H9 (cell line): ENCODE data around the gene DIPK1C. TPM values are rescaled to one million over a fixed set of nuclear protein-coding genes. Genes with fewer than 3 reads are reported as not detected.

ENCODE experiments used
- DNase-seq: peaks from one replicate; pipeline ENCODE4 v3.0.0-alpha.2; 2017
- H2AFZ ChIP-seq: one replicate; pipeline ENCODE4 v1.6.1; 2013; ENCODE audit warnings: mild to moderate bottlenecking, low read length, control low read depth, moderate library complexity
- H2AK5ac ChIP-seq: 2 replicates; pipeline ENCODE4 v1.6.1; 2013; ENCODE audit warnings: low read length, control low read depth, mixed read lengths; ENCODE audit not compliant: insufficient read length
- H2BK120ac ChIP-seq: one replicate; pipeline ENCODE4 v1.6.1; 2013; ENCODE audit warnings: low read depth, mild to moderate bottlenecking, low read length, control low read depth, inconsistent platforms; ENCODE audit not compliant: poor library complexity, severe bottlenecking
- H2BK12ac ChIP-seq: 2 replicates; pipeline ENCODE4 v1.6.1; 2013; ENCODE audit warnings: low read length, control low read depth, mixed read lengths, low read depth; ENCODE audit not compliant: insufficient read length
- H2BK15ac ChIP-seq: 2 replicates; pipeline ENCODE4 v1.6.1; 2013; ENCODE audit warnings: low read depth, low read length, control low read depth
- H2BK20ac ChIP-seq: one replicate; pipeline ENCODE4 v1.6.1; 2013; ENCODE audit warnings: low read depth, mild to moderate bottlenecking, low read length, control low read depth, inconsistent platforms; ENCODE audit not compliant: poor library complexity, severe bottlenecking
- H2BK5ac ChIP-seq: 2 replicates; pipeline ENCODE4 v1.6.1; 2013; ENCODE audit warnings: low read length, control low read depth, mixed read lengths; ENCODE audit not compliant: insufficient read length
- H3K14ac ChIP-seq: 2 replicates; pipeline ENCODE4 v1.6.1; 2013; ENCODE audit warnings: low read length, control low read depth; ENCODE audit not compliant: insufficient read depth
- H3K18ac ChIP-seq: 2 replicates; pipeline ENCODE4 v1.6.1; 2013; ENCODE audit warnings: low read depth, mild to moderate bottlenecking, mixed read lengths, low read length, control low read depth; ENCODE audit not compliant: insufficient read length
- H3K23ac ChIP-seq: 2 replicates; pipeline ENCODE4 v1.6.1; 2013; ENCODE audit warnings: low read length, control low read depth, mixed read lengths, low read depth; ENCODE audit not compliant: insufficient read length
- H3K23me2 ChIP-seq: 2 replicates; pipeline ENCODE4 v1.6.1; 2013; ENCODE audit warnings: low read depth, mild to moderate bottlenecking, mixed read lengths, low read length, control low read depth; ENCODE audit not compliant: insufficient read length, poor library complexity, severe bottlenecking
- H3K27ac ChIP-seq: 2 replicates; pipeline ENCODE4 v1.5.1; 2013; ENCODE audit warnings: low read length, control low read depth, mixed read lengths, low read depth; ENCODE audit not compliant: insufficient read length
- H3K27me3 ChIP-seq: 2 replicates; pipeline ENCODE4 v1.6.1; 2013; ENCODE audit warnings: low read length, control low read depth, inconsistent platforms; ENCODE audit not compliant: insufficient read depth
- H3K4ac ChIP-seq: 2 replicates; pipeline ENCODE4 v1.6.1; 2013; ENCODE audit warnings: low read depth, mild to moderate bottlenecking, control low read depth, inconsistent platforms, low read length, moderate library complexity
- H3K4me1 ChIP-seq: 2 replicates; pipeline ENCODE4 v1.6.1; 2013; ENCODE audit warnings: low read length, control low read depth, inconsistent platforms; ENCODE audit not compliant: insufficient read depth
- H3K4me2 ChIP-seq: 2 replicates; pipeline ENCODE4 v1.6.1; 2013; ENCODE audit warnings: low read length, control low read depth, mixed read lengths; ENCODE audit not compliant: insufficient read length, insufficient read depth
- H3K56ac ChIP-seq: 2 replicates; pipeline ENCODE4 v1.6.1; 2013; ENCODE audit warnings: low read depth, mild to moderate bottlenecking, mixed read lengths, low read length, control low read depth; ENCODE audit not compliant: insufficient read length
- H3K79me1 ChIP-seq: 2 replicates; pipeline ENCODE4 v1.6.1; 2013; ENCODE audit warnings: low read depth, mild to moderate bottlenecking, moderate library complexity, low read length, control low read depth, inconsistent platforms; ENCODE audit not compliant: insufficient read depth, poor library complexity, severe bottlenecking
- H3K79me2 ChIP-seq: 2 replicates; pipeline ENCODE4 v1.6.1; 2013; ENCODE audit warnings: low read length, control low read depth, inconsistent platforms; ENCODE audit not compliant: insufficient read depth
- H3K9ac ChIP-seq: 2 replicates; pipeline ENCODE4 v1.6.1; 2013; ENCODE audit warnings: low read length, control low read depth, mixed read lengths; ENCODE audit not compliant: insufficient read length; ENCODE audit errors: extremely low read depth
- H3K9me3 ChIP-seq: one replicate; pipeline ENCODE4 v1.6.1; 2013; ENCODE audit warnings: low read depth, low read length, inconsistent platforms; ENCODE audit not compliant: control insufficient read depth
- H3T11ph ChIP-seq: one replicate; pipeline ENCODE4 v1.6.1; 2013; ENCODE audit warnings: mild to moderate bottlenecking, low read length, control low read depth, inconsistent platforms
- H4K20me1 ChIP-seq: one replicate; pipeline ENCODE4 v1.6.1; 2013; ENCODE audit not compliant: control insufficient read depth, insufficient read length, insufficient read depth
- H4K5ac ChIP-seq: 2 replicates; pipeline ENCODE4 v1.6.1; 2013; ENCODE audit warnings: low read depth, mild to moderate bottlenecking, mixed read lengths, low read length, control low read depth; ENCODE audit not compliant: insufficient read length
- H4K8ac ChIP-seq: replicated peaks from 2 replicates; pipeline ENCODE4 v1.6.1; 2013; ENCODE audit warnings: low read length, control low read depth, mixed read lengths, low read depth; ENCODE audit not compliant: insufficient read length
- H4K91ac ChIP-seq: 2 replicates; pipeline ENCODE4 v1.6.1; 2013; ENCODE audit warnings: low read depth, mild to moderate bottlenecking, moderate library complexity, mixed read lengths, low read length, control low read depth; ENCODE audit not compliant: insufficient read length
- H3K27ac Mint-ChIP-seq, 3 experiments: 2 replicates in 2 of 3; 3 replicates in 1 of 3; pipeline ENCODE4 v1.8.0; 2020 to 2021; ENCODE audit warnings: mixed read lengths in 3 of 3, mild to moderate bottlenecking in 1 of 3, moderate library complexity in 1 of 3
- H3K27me3 Mint-ChIP-seq: 2 replicates; pipeline ENCODE4 v1.8.0; 2021; ENCODE audit warnings: low read depth, mild to moderate bottlenecking, moderate library complexity, mixed read lengths
- H3K36me3 Mint-ChIP-seq, 3 experiments: 2 replicates in 2 of 3; 3 replicates in 1 of 3; pipeline ENCODE4 v1.8.0; 2020 to 2021; ENCODE audit warnings: low read depth in 3 of 3, mixed read lengths in 3 of 3; ENCODE audit not compliant: insufficient read depth in 1 of 3
- H3K4me1 Mint-ChIP-seq, 2 experiments: 2 replicates each; pipeline ENCODE4 v1.8.0; 2020; ENCODE audit warnings: mixed read lengths in 2 of 2
- H3K4me3 Mint-ChIP-seq, 2 experiments: 2 replicates in 1 of 2; 3 replicates in 1 of 2; pipeline ENCODE4 v1.8.0; 2020 to 2021; ENCODE audit warnings: mild to moderate bottlenecking in 2 of 2, mixed read lengths in 2 of 2, moderate library complexity in 1 of 2
- H3K9me3 Mint-ChIP-seq, 2 experiments: 2 replicates in 1 of 2; 3 replicates in 1 of 2; pipeline ENCODE4 v1.8.0; 2020; ENCODE audit warnings: mild to moderate bottlenecking in 2 of 2, mixed read lengths in 2 of 2, moderate library complexity in 1 of 2
- WGBS: extraction: QIAGEN DNeasy Blood & Tissue Kit; methylation state at CpG from one replicate; pipeline ENCODE4 v1.1.7; 2013; ENCODE audit warnings: missing lambda C conversion rate, low lambda C conversion rate, mixed read lengths; ENCODE audit not compliant: insufficient read length; ENCODE audit errors: extremely low coverage; 5-methylcytosine and 5-hydroxymethylcytosine counted together
- total RNA-seq: library from RNA; stranded (reverse); gene quantifications from 2 replicates; pipeline ENCODE4 v1.2.1, GENCODE V29; 2021
- TF ChIP-seq, protein P1 (sequence below): fragments of 200-600 bp; sonication (generic); conservative IDR thresholded peaks from 3 replicates; pipeline ENCODE4 v1.8.0; 2021; ENCODE audit warnings: antibody characterized with exemption, mild to moderate bottlenecking

The DIPK1C gene
- total RNA-seq, 1 experiment from 2014 or later, result not detected

DNA sequence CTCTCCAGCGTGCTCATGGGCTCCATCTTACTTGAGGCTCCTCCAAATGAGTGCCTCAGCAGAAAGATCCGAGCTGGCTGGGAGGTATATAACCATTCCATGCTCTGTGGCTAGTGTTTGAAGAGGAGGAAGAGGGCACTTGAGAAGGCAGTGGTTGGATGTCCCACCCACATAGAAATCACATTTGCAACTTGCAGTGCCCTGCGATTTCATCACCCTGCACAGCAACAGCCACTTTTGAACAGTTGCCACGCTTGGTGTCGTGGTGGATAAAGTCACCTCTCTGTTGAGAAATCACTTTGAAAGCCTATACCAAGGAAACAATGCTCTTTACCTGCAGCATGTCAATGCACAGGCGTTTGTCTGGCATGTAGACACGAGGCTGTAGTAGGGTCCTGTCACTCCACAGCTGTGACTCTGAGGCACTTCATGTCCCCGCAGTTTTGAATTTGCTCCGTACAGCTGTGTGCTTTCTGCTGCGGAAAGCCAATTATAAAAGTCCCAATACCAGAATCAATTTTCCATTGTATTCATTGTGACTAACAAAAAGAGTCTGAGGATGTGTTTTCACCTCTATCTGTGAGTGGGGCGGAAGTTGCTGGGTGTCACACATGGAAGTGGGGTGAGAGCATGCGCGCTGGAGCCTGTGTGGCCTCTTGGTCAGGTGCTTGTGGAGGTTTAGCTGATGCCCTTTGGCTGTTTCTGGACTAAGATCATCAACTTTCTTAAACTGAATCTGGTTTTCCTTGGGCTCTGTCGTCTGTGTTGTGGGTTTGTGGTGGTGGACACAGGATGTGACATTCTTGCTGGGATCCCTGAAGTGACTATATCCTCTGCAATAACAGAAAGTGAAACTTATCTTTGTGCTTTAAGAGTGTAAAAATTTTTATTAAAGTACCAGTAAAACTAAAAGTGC, 41.9 kb upstream of the DIPK1C start:
- Histone ChIP-seq H2BK20ac (no peak overlapping the region), H4K91ac (no peak overlapping the region), H3K23me2 (peaks cover 7% of the 10 kb centered on the region), H3K4ac (no peak overlapping the region), H3K27ac (no peak overlapping the region), H3K27me3 (no peaks in the 10 kb centered on the region), H3K4me1 (peaks cover 3% of the 10 kb centered on the region; the same call in 1 of the 2 replicates), H2AFZ (no peak overlapping the region), H4K20me1 (no peaks in the 10 kb centered on the region), H2BK120ac (no peak overlapping the region), H3K9ac (no peak overlapping the region), H2BK5ac (no peak overlapping the region), H4K5ac (no peak overlapping the region), H3K14ac (no peak overlapping the region), H3K79me2 (peaks cover 9% of the 10 kb centered on the region; the same call in 1 of the 2 replicates), H4K8ac (no peak overlapping the region), H3T11ph (no peak overlapping the region), H2BK15ac (no peak overlapping the region), H3K56ac (no peak overlapping the region), H3K23ac (no peak overlapping the region), H2AK5ac (no peak overlapping the region), H3K18ac (no peak overlapping the region), H3K9me3 (no peaks in the 10 kb centered on the region), H3K4me2 (no peak overlapping the region), H2BK12ac (no peak overlapping the region), H3K79me1 (peaks cover 7% of the 10 kb centered on the region)
- H3K36me3 Mint-ChIP-seq, result peaks cover 34 to 51% (median 50%) of the 10 kb centered on the region in 3 experiments
- TF ChIP-seq, protein P1, sequence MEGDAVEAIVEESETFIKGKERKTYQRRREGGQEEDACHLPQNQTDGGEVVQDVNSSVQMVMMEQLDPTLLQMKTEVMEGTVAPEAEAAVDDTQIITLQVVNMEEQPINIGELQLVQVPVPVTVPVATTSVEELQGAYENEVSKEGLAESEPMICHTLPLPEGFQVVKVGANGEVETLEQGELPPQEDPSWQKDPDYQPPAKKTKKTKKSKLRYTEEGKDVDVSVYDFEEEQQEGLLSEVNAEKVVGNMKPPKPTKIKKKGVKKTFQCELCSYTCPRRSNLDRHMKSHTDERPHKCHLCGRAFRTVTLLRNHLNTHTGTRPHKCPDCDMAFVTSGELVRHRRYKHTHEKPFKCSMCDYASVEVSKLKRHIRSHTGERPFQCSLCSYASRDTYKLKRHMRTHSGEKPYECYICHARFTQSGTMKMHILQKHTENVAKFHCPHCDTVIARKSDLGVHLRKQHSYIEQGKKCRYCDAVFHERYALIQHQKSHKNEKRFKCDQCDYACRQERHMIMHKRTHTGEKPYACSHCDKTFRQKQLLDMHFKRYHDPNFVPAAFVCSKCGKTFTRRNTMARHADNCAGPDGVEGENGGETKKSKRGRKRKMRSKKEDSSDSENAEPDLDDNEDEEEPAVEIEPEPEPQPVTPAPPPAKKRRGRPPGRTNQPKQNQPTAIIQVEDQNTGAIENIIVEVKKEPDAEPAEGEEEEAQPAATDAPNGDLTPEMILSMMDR, result no peak
- H3K27ac Mint-ChIP-seq, result peak overlapping the region in 2 of 3 experiments; percentile 76 to 81; a peak in 5 of 7 replicates
- H3K4me3 Mint-ChIP-seq, result peak overlapping the region in 1 of 2 experiments; percentile 1; a peak in 1 of 5 replicates
- peaks cover 23 to 26% of the 10 kb centered on the region in 2 experiments for H3K4me1 Mint-ChIP-seq
- no peak for DNase-seq
- no peaks in the 10 kb centered on the region for H3K27me3 Mint-ChIP-seq
- H3K9me3 Mint-ChIP-seq, result no peaks in the 10 kb centered on the region; a peak in 1 of 5 replicates
- WGBS, result no CpG with 5 or more reads among the region's 14 CpGs
